Effector memory CD4-positive, alpha-beta T cell (primary cell): ENCODE measurements around the gene OPN1LW.
"Not testable (repeated sequence)": the region's sequence is repeated elsewhere in the genome, so short reads cannot be mapped to it uniquely, and the experiment has no call there.

Experiments
- DNase-seq, 3 donors: peaks; one replicate each; pipeline ENCODE4 v3.0.0-alpha.2; 2020
- H3K27ac ChIP-seq: 2 replicates; pipeline ENCODE4 v1.7.0; 2013; ENCODE audit warnings: mild to moderate bottlenecking, low read length, moderate library complexity; ENCODE audit not compliant: insufficient read depth, poor library complexity, severe bottlenecking
- H3K27me3 ChIP-seq: replicated peaks from 2 replicates; pipeline ENCODE4 v1.7.0; 2013; ENCODE audit warnings: mild to moderate bottlenecking, low read length; ENCODE audit not compliant: insufficient read depth, control insufficient read depth, poor library complexity, severe bottlenecking
- H3K36me3 ChIP-seq: 2 replicates; pipeline ENCODE4 v1.7.0; 2013; ENCODE audit warnings: mild to moderate bottlenecking, low read length, moderate library complexity; ENCODE audit not compliant: control insufficient read depth, insufficient read depth
- H3K4me1 ChIP-seq: 2 replicates; pipeline ENCODE4 v1.7.0; 2013; ENCODE audit warnings: low read length, mild to moderate bottlenecking; ENCODE audit not compliant: control insufficient read depth, insufficient read depth, poor library complexity, severe bottlenecking
- H3K4me3 ChIP-seq: 2 replicates; pipeline ENCODE4 v1.7.0; 2013; ENCODE audit warnings: low read length, low read depth, mild to moderate bottlenecking; ENCODE audit not compliant: insufficient read depth, poor library complexity, severe bottlenecking
- H3K9me3 ChIP-seq: 2 replicates; pipeline ENCODE4 v1.7.0; 2013; ENCODE audit warnings: mild to moderate bottlenecking, low read length, moderate library complexity; ENCODE audit not compliant: control insufficient read depth

Gene OPN1LW

DNA sequence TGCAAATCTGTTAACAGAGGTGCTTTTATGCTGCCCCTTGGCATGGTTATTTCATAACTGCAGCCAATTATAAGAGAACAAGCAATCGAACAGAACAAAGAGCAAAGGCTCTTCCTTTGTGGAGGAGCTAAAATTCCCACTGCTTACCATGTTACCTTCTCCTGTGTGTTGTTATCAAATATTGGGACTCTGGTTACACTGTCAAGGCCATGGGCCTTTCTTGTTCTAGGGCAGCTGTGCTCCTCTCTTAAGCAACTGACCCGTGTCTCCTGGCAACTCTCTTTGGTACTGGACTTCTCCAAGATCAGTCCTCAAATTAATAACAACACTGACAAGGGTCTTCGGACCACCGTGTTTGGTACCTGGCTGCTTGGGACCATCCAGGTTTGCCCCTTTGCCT, 12.1 kb upstream of the OPN1LW start:
- Histone ChIP-seq H3K4me1 (peaks cover 12% of the 10 kb centered on the region), H3K27me3 (no peaks in the 10 kb centered on the region), H3K36me3 (no peaks in the 10 kb centered on the region), H3K4me3 (no peak overlapping the region), H3K9me3 (no peaks in the 10 kb centered on the region), H3K27ac (no peak overlapping the region)
- no peak for DNase-seq

GRCh38 chrX:154132366-154132765, 11.7 kb upstream of the OPN1LW start:
- Histone ChIP-seq H3K27me3 (no peaks in the 10 kb centered on the region), H3K36me3 (no peaks in the 10 kb centered on the region), H3K9me3 (no peaks in the 10 kb centered on the region), H3K4me1 (peaks cover 13% of the 10 kb centered on the region), H3K27ac (no peak overlapping the region), H3K4me3 (no peak overlapping the region)
- no peak for DNase-seq

- H3K36me3 ChIP-seq = no peaks in the 10 kb centered on the region
- H3K9me3 ChIP-seq = no peaks in the 10 kb centered on the region
- no peaks in the 10 kb centered on the region for H3K27me3 ChIP-seq
- H3K27ac ChIP-seq = peak overlapping the region; percentile 78
- peak in 1 of 3 donors; percentile 11 for DNase-seq
- H3K4me1 ChIP-seq = peaks cover 16% of the 10 kb centered on the region
- no peak overlapping the region for H3K4me3 ChIP-seq
Observed at GRCh38 chrX:154135458-154136229, 8.4 kb upstream of the OPN1LW start.

- Histone ChIP-seq H3K27ac (peak overlapping the region; percentile 78), H3K4me3 (peak overlapping the region; percentile 45), H3K4me1 (peaks cover 16% of the 10 kb centered on the region), H3K9me3 (no peaks in the 10 kb centered on the region), H3K27me3 (no peaks in the 10 kb centered on the region), H3K36me3 (no peaks in the 10 kb centered on the region)
- peak; percentile 56 to 66 (median 61) for DNase-seq
Observed at GRCh38 chrX:154136627-154137161, 7.3 kb upstream of the OPN1LW start.

- H3K4me3 ChIP-seq = no peak overlapping the region
- no peaks in the 10 kb centered on the region for H3K36me3 ChIP-seq
- H3K27ac ChIP-seq = no peak overlapping the region
- H3K27me3 ChIP-seq = no peaks in the 10 kb centered on the region
- H3K9me3 ChIP-seq = no peaks in the 10 kb centered on the region
- H3K4me1 ChIP-seq = peaks cover 16% of the 10 kb centered on the region
- DNase-seq = no peak
Observed at GRCh38 chrX:154138857-154139256, 5.2 kb upstream of the OPN1LW start.

DNA sequence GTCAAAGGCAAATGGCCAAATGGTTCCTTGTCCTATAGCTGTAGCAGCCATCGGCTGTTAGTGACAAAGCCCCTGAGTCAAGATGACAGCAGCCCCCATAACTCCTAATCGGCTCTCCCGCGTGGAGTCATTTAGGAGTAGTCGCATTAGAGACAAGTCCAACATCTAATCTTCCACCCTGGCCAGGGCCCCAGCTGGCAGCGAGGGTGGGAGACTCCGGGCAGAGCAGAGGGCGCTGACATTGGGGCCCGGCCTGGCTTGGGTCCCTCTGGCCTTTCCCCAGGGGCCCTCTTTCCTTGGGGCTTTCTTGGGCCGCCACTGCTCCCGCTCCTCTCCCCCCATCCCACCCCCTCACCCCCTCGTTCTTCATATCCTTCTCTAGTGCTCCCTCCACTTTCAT, 3.8 kb upstream of the OPN1LW start:
- no peak overlapping the region for H3K27ac ChIP-seq
- peaks cover 16% of the 10 kb centered on the region for H3K4me1 ChIP-seq
- no peaks in the 10 kb centered on the region for H3K9me3 ChIP-seq
- H3K4me3 ChIP-seq = no peak overlapping the region
- no peaks in the 10 kb centered on the region for H3K36me3 ChIP-seq
- no peaks in the 10 kb centered on the region for H3K27me3 ChIP-seq
- DNase-seq = no peak

- Histone ChIP-seq H3K27me3 (no peaks in the 10 kb centered on the region), H3K36me3 (no peaks in the 10 kb centered on the region), H3K9me3 (no peaks in the 10 kb centered on the region), H3K4me1 (peaks cover 10% of the 10 kb centered on the region), H3K4me3 (no peak overlapping the region), H3K27ac (no peak overlapping the region)
- no peak for DNase-seq
Observed at GRCh38 chrX:154140742-154141141, 3.3 kb upstream of the OPN1LW start.

DNA sequence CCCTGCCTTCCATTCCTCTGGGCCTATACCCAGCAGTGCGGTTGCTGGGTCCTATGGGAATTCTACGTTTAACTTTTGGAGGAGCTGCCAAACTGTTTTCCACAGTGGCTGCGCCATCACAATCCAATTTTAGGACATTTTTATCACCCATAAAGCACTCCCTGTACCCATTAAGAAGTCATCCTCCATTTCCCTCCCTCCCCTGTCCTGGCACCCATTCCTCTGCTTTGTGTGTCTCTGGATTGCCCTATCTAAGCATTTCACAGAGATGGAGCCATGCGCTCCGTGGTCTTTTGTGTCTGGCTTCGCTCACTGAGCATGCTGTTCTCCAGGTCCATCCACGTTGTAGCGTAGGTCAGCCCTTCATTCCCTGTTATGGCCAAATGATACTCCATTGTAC, 1.7 kb upstream of the OPN1LW start:
- DNase-seq = no peak
- H3K36me3 ChIP-seq = no peaks in the 10 kb centered on the region
- H3K4me1 ChIP-seq = peaks cover 3% of the 10 kb centered on the region
- H3K27ac ChIP-seq = no peak overlapping the region
- H3K4me3 ChIP-seq = no peak overlapping the region
- H3K9me3 ChIP-seq = no peaks in the 10 kb centered on the region
- H3K27me3 ChIP-seq = no peaks in the 10 kb centered on the region

DNA sequence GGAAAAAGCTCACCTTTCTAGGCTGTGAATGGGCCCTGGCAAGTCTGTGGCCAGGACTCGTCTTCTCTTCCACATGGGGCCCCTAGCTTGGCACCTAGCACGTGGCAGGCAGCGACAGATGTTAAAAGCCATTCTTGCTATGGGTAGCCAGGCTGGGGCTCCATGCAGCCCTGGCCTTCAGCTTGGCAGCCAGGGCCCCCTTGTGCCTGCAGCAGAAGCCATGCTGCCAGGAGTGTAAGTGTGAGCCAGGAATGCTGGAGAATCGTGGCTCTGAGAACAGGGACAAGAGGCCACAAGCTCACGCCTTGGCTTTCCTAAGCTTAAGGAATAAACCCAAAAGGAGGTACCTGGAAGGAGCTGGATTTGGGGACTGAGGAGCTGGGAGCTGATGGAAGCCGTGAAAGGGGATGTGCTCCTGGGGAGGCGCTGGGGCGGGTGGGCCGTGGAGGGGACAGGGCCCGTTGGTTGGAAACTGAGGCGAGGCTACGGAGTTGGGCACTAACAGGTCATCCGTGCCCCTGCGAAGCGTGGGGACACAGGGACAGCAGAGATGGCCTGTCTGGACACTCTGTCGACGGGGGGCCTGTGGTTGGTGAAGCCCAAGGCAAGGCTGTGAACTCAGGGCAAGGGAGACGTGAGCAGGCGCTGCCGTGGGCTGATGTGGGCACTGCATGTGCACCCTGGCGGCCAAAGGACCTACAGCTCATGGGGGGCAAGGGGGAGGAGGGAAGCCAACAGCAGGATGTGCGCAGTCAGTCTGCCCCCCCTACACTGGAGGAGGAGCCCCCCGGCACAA, 895 bp upstream of the OPN1LW start:
- H3K36me3 ChIP-seq = no peaks in the 10 kb centered on the region
- H3K27me3 ChIP-seq = no peaks in the 10 kb centered on the region
- H3K9me3 ChIP-seq = no peaks in the 10 kb centered on the region
- H3K4me1 ChIP-seq = no peaks in the 10 kb centered on the region
- no peak for DNase-seq
- H3K27ac ChIP-seq = no peak overlapping the region
- no peak overlapping the region for H3K4me3 ChIP-seq

DNA sequence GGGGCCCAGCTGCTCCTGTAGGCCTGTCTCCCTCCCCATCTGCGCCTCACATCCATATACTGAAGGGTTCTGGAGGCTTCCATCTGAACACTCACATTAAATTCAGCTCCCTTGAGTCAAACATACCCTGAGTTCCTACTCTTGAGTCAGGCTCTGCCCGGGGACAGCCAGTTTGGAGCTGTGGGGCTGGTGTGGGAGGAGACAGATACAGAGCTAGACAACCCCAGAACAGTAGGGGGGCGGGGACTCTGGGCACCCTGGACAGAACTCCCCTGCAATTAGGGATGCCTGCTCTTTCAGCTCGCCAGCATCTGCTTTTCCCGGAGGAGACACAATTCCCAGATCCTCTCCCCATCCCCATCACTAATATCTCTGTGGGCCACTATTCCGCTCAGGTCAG, 7.0 kb downstream of the OPN1LW start:
- not testable (repeated sequence) for H3K4me3 ChIP-seq, H3K36me3 ChIP-seq, H3K27me3 ChIP-seq, H3K4me1 ChIP-seq, H3K27ac ChIP-seq, DNase-seq, H3K9me3 ChIP-seq
